H1 (cell line): Measurements from ENCODE around the gene ABCB11. TPM values are rescaled to one million over a fixed set of nuclear protein-coding genes. Genes with fewer than 3 reads are reported as not detected.

ENCODE experiments used
- CHD1 ChIP-seq: IDR thresholded peaks from 2 replicates; pipeline ENCODE4 v1.6.1; 2012; ENCODE audit warnings: low read depth, low read length, improper control_type of control experiment
- EGR1 ChIP-seq: IDR thresholded peaks from 2 replicates; pipeline ENCODE4 v1.6.1; 2011; ENCODE audit warnings: low read depth, low read length, borderline replicate concordance
- SIRT6 ChIP-seq: IDR thresholded peaks from one replicate; pipeline ENCODE4 v1.7.1; 2012; ENCODE audit warnings: low read length, inconsistent platforms
- TCF12 ChIP-seq: IDR thresholded peaks from 2 replicates; pipeline ENCODE4 v1.6.1; 2011; ENCODE audit warnings: low read depth, mild to moderate bottlenecking, low read length
- polyA plus RNA-seq, 7 experiments: library from polyadenylated mRNA; depleted of rRNA in 3 of 7; stranded (reverse) in 5 of 7; unstranded in 2 of 7; fragments of >200 nt in 5 of 7; fragments of 200-250 nt in 2 of 7; gene quantifications; 1 replicate in 5 of 7; 2 replicates in 1 of 7; 4 replicates in 1 of 7; pipeline versions ENCODE4 v1.2.1 to v1.2.3, GENCODE V29; 2011 to 2013; ENCODE audit warnings: missing spikeins in 2 of 7, mixed read lengths in 2 of 7
- total RNA-seq: library from RNA; stranded (reverse); fragmentation: NEBNext Ultra II Directional; extraction: Animal tissue kit (Norgen Biotek cat#: 25700); gene quantifications from 2 replicates; pipeline ENCODE4 v1.2.1, GENCODE V29; 2021

The ABCB11 gene
- total and polyA plus RNA-seq, 2 of the 8 experiments (the other 6 are each of a cell fraction or from before 2014, with no cell fraction given): not detected

DNA sequence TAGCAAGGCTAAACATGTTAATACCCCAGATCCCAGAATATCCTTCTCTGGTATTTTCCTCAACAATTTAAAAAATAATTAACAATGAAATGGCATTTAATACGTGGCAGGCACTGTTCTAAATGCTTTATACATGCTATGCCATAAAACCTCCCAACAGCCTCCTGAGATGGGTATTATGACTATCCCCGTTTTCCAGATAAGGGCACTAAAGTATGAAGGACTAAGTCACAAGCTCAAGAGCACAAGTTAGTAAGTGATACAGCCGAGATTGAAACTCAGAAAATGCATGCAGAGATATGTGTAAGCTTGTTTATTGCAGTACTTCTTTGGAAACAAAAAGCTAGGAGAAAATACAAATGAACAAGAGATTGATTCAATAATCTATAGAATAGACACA lies 8.0 kb downstream of the ABCB11 start (continued):
- no peak for TF ChIP-seq CHD1
- no peak for TF ChIP-seq TCF12
- no peak for TF ChIP-seq SIRT6
- TF ChIP-seq EGR1: no peak
